ENCODE results near the gene TP53I3.

Gene TP53I3, protein sequence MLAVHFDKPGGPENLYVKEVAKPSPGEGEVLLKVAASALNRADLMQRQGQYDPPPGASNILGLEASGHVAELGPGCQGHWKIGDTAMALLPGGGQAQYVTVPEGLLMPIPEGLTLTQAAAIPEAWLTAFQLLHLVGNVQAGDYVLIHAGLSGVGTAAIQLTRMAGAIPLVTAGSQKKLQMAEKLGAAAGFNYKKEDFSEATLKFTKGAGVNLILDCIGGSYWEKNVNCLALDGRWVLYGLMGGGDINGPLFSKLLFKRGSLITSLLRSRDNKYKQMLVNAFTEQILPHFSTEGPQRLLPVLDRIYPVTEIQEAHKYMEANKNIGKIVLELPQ

DNA sequence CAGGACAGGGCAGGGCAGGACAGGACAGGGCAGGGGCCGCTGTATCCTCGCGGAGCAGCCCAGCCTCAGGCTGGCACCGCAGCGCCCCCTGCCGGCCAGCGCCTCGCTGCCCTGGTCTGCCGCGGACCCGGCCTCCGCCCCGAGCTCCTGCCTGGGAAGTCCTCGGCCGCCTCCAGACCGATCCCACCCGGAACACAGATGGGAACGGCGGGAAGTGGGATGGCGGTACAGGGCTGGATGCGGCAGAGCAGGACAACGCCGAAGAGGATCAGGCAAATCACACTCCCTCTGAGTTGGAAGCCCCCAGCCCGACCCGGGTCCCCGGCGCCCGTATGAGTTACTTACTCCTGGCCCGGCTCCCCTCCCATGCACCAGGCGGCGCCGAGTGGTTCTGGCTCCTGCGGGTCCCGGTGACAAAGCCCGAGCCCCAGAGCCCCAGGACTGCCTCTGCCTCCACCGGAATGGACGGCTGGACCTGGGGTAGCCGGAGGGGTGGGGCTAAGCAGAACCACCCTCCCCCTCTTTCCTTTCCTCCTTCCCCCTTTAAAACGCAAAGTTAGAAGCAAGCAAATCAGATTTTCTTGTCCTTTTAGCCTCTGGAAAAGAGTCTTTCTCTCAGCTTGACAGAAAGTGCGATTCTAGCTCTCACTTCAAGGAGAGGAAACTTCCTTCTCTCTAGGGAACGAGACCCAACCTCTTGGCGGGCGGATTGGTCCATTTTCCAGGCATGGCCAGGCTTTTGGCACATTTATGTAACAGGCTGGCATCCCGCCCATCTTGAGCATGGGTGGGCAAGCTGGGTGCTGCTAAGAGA lies at the start of gene TP53I3:
Gene TP53I3, minus strand, starts transcription at position 449 of the 814 bp plus-strand sequence. CDS start 508 bp downstream, outside the sequence.
- Histone ChIP-seq H2AFZ (ENCODE audit: low read depth, low read length) (peak within 1 kb of the TSS; percentile 99), H3K79me2 (ENCODE audit: low read length) (no peaks in the 10 kb centered on the region), H3K36me3 (replicated peaks; ENCODE audit: low read depth, low read length) (no peaks in the 10 kb centered on the region), H4K20me1 (ENCODE audit: insufficient read depth, low read length) (no peaks in the 10 kb centered on the region), H3K4me3 (ENCODE audit: low read length) (peak within 1 kb of the TSS; percentile 87), H3K9ac (ENCODE audit: low read length) (peak within 1 kb of the TSS; percentile 87), H3K27ac (ENCODE audit: low read length) (peak within 1 kb of the TSS; percentile 83), H3K4me2 (ENCODE audit: low read length) (peak within 1 kb of the TSS; percentile 100), H3K9me3 (ENCODE audit: insufficient read depth, low read length) (no peaks in the 10 kb centered on the region), H3K4me1 (ENCODE audit: low read length) (peaks cover 14% of the 10 kb centered on the region), H3K27me3 (ENCODE audit: low read depth, low read length) (no peaks in the 10 kb centered on the region)
- TF ChIP-seq, protein P1, sequence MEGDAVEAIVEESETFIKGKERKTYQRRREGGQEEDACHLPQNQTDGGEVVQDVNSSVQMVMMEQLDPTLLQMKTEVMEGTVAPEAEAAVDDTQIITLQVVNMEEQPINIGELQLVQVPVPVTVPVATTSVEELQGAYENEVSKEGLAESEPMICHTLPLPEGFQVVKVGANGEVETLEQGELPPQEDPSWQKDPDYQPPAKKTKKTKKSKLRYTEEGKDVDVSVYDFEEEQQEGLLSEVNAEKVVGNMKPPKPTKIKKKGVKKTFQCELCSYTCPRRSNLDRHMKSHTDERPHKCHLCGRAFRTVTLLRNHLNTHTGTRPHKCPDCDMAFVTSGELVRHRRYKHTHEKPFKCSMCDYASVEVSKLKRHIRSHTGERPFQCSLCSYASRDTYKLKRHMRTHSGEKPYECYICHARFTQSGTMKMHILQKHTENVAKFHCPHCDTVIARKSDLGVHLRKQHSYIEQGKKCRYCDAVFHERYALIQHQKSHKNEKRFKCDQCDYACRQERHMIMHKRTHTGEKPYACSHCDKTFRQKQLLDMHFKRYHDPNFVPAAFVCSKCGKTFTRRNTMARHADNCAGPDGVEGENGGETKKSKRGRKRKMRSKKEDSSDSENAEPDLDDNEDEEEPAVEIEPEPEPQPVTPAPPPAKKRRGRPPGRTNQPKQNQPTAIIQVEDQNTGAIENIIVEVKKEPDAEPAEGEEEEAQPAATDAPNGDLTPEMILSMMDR (IDR thresholded peaks at IDR 0.05; ENCODE audit: low read depth, low read length), result peak; percentile 83
- TF ChIP-seq EZH2phosphoT487 (IDR thresholded peaks at IDR 0.05; ENCODE audit: low read depth), result no peak

DNA sequence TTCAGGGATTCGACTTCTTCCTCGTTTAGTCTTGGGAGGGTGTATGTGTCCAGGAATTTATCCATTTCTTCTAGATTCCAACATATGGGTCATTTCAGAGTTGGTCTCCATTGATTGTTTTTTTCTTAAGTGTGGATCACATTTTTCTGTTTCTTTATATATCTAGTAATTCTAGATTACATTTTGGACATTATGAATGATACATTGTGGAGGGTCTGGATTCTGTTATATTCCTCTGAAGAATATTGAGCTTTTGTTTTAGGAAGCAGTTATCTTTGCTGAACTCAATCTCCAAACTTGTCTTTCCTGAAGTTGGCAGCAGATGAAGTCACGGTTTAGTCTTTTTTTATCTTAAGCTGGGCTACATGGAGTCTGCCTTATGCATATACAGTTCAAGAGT lies 47.9 kb upstream of the TP53I3 start:
- no peak overlapping the region for H3K4me2 ChIP-seq (ENCODE audit: low read length)
- no peak for TF ChIP-seq EZH2phosphoT487 (IDR thresholded peaks at IDR 0.05; ENCODE audit: low read depth)
- TF ChIP-seq, protein P1 (IDR thresholded peaks at IDR 0.05; ENCODE audit: low read depth, low read length), result no peak
- H3K27ac ChIP-seq (ENCODE audit: low read length), result no peak overlapping the region
- peaks cover 14% of the 10 kb centered on the region; the same call in 1 of the 2 replicates for H3K9me3 ChIP-seq (ENCODE audit: insufficient read depth, low read length)
- H3K36me3 ChIP-seq (replicated peaks; ENCODE audit: low read depth, low read length), result peaks cover 9% of the 10 kb centered on the region
- H3K27me3 ChIP-seq (ENCODE audit: low read depth, low read length), result no peaks in the 10 kb centered on the region
- H2AFZ ChIP-seq (ENCODE audit: low read depth, low read length), result no peak overlapping the region
- H3K4me3 ChIP-seq (ENCODE audit: low read length), result no peak overlapping the region
- no peaks in the 10 kb centered on the region for H4K20me1 ChIP-seq (ENCODE audit: insufficient read depth, low read length)
- H3K79me2 ChIP-seq (ENCODE audit: low read length), result no peaks in the 10 kb centered on the region
- no peak overlapping the region for H3K9ac ChIP-seq (ENCODE audit: low read length)
- no peaks in the 10 kb centered on the region for H3K4me1 ChIP-seq (ENCODE audit: low read length)

DNA sequence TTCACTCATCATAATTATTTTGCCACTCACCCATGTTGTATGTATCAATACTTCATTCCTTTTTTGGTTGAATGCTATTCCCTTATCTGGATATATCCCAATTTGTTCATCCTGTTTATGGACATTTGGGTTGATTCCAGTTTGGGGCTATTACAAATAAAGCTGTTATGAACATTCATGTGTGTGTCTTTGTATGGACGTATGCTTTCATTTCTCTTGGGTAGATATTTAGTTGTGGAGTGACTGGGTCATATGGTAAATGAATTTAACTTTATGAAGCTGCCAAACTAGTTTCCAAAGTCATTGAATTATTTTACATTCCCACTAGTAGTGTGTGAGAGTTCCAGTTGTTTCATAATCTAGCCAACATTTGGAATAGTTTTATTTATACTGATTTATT lies 41.3 kb upstream of the TP53I3 start:
- H3K36me3 ChIP-seq (replicated peaks; ENCODE audit: low read depth, low read length), result no peaks in the 10 kb centered on the region
- H3K27ac ChIP-seq (ENCODE audit: low read length), result no peak overlapping the region
- no peak overlapping the region for H3K9ac ChIP-seq (ENCODE audit: low read length)
- no peaks in the 10 kb centered on the region for H3K9me3 ChIP-seq (ENCODE audit: insufficient read depth, low read length)
- no peak overlapping the region for H2AFZ ChIP-seq (ENCODE audit: low read depth, low read length)
- TF ChIP-seq, protein P1 (IDR thresholded peaks at IDR 0.05; ENCODE audit: low read depth, low read length), result no peak
- TF ChIP-seq EZH2phosphoT487 (IDR thresholded peaks at IDR 0.05; ENCODE audit: low read depth), result no peak
- no peaks in the 10 kb centered on the region for H3K27me3 ChIP-seq (ENCODE audit: low read depth, low read length)
- peaks cover 12% of the 10 kb centered on the region for H3K4me1 ChIP-seq (ENCODE audit: low read length)
- no peak overlapping the region for H3K4me2 ChIP-seq (ENCODE audit: low read length)
- H3K79me2 ChIP-seq (ENCODE audit: low read length), result peaks cover 12% of the 10 kb centered on the region; the same call in 1 of the 2 replicates
- H3K4me3 ChIP-seq (ENCODE audit: low read length), result no peak overlapping the region
- H4K20me1 ChIP-seq (ENCODE audit: insufficient read depth, low read length), result no peaks in the 10 kb centered on the region

Data from OCI-LY3 (cell line).